Measurements from ENCODE around the gene FRMD4A.
A peak's percentile ranks its signal among the peaks of the same experiment; 100 is the strongest.

Gene FRMD4A

DNA sequence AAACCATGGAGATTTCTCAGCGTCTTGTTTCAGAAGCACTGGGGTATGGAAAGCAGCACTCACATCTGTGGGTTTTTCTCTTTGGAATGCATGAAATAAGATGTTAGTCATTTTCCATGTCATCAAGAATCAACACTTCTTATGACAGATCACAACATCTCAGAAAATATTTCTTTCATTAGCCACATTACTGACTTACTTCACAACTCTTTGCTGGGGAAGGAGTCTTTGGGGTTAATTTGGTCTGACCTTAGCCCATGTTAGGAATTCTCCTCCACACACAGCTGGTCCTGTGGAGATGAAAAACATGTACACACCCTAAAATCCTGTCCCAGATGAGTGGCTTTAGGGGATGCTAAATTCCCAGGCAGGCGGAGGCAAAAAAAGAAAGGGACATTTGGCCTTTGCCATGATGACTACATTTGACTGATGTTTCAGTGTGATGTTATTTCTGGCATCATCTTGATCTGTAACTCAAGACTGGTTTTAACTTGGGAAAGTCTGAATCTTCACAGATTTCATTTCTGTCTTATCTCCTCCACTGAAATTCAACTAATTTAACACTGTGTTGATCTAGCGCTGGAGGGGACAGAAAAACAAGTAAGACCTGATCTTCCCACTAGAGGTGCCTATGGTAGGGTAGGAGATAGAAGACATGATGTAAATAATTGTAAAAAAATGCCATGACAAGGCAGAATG lies 380.7 kb downstream of the FRMD4A start:
- in situ Hi-C loops (cut with HindIII; ENCODE audit: low pct_ligation_motif_present, low sequenced_read_pairs) = no loop called here
- TF ChIP-seq, protein P1, sequence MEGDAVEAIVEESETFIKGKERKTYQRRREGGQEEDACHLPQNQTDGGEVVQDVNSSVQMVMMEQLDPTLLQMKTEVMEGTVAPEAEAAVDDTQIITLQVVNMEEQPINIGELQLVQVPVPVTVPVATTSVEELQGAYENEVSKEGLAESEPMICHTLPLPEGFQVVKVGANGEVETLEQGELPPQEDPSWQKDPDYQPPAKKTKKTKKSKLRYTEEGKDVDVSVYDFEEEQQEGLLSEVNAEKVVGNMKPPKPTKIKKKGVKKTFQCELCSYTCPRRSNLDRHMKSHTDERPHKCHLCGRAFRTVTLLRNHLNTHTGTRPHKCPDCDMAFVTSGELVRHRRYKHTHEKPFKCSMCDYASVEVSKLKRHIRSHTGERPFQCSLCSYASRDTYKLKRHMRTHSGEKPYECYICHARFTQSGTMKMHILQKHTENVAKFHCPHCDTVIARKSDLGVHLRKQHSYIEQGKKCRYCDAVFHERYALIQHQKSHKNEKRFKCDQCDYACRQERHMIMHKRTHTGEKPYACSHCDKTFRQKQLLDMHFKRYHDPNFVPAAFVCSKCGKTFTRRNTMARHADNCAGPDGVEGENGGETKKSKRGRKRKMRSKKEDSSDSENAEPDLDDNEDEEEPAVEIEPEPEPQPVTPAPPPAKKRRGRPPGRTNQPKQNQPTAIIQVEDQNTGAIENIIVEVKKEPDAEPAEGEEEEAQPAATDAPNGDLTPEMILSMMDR (IDR thresholded peaks at IDR 0.05; ENCODE audit: low read depth, low read length, missing control alignments) = no peak
- Histone ChIP-seq H3K27ac (peak overlapping the region; percentile 94), H3K27me3 (replicated peaks) (no peaks in the 10 kb centered on the region), H3K4me3 (ENCODE audit: low read depth, low read length) (no peak overlapping the region), H3K36me3 (replicated peaks) (no peaks in the 10 kb centered on the region)
- peak; percentile 90 for DNase-seq

DNA sequence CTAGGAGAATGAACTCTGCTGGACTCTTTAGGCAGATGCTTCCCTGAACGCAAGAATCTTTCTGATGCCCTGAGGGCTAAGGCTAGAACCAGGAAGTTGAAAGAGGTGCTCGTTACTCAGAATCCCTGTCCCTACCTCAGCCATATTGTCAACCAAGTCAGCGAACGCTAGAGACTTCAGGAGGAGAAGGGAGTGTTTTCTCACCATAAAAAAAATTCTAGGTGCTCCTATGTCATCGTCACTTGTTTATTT lies 384.6 kb downstream of the FRMD4A start:
- no peaks in the 10 kb centered on the region for H3K27me3 ChIP-seq (replicated peaks)
- no peak for DNase-seq
- H3K36me3 ChIP-seq (replicated peaks) = no peaks in the 10 kb centered on the region
- no peak overlapping the region for H3K4me3 ChIP-seq (ENCODE audit: low read depth, low read length)
- TF ChIP-seq, protein P1 (IDR thresholded peaks at IDR 0.05; ENCODE audit: low read depth, low read length, missing control alignments) = no peak
- in situ Hi-C loops (cut with HindIII; ENCODE audit: low pct_ligation_motif_present, low sequenced_read_pairs) = no loop called here
- no peak overlapping the region for H3K27ac ChIP-seq

GRCh38 chr10:13945390-13946208 lies 385.1 kb downstream of the FRMD4A start:
- H3K4me3 ChIP-seq (ENCODE audit: low read depth, low read length) = no peak overlapping the region
- H3K27ac ChIP-seq = no peak overlapping the region
- no peaks in the 10 kb centered on the region for H3K27me3 ChIP-seq (replicated peaks)
- no peaks in the 10 kb centered on the region for H3K36me3 ChIP-seq (replicated peaks)
- TF ChIP-seq, protein P1 (IDR thresholded peaks at IDR 0.05; ENCODE audit: low read depth, low read length, missing control alignments) = no peak
- in situ Hi-C loops (cut with HindIII; ENCODE audit: low pct_ligation_motif_present, low sequenced_read_pairs) = no loop called here
- DNase-seq = no peak

DNA sequence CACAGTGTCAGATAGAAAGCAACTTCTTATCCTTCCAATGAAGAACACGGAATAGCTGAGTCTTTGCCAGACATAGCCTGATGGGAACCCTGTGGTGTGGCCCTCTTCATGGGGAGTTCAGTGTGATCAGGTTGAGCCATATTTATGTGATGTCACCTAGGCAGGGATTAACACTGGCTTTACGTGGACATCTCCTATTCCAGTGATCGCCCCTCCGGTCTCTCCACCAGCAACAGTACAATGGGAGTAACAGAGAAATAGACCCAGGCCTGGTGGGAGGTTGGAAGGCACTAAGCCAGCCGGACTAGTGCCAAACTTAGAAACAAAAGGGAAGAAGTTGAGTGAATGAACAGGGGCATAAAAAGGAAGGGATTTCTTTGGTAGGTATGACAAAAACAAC lies 385.9 kb downstream of the FRMD4A start:
- no peak for DNase-seq
- in situ Hi-C loops (cut with HindIII; ENCODE audit: low pct_ligation_motif_present, low sequenced_read_pairs) = no loop called here
- Histone ChIP-seq H3K27me3 (replicated peaks) (no peaks in the 10 kb centered on the region), H3K27ac (no peak overlapping the region), H3K36me3 (replicated peaks) (no peaks in the 10 kb centered on the region), H3K4me3 (ENCODE audit: low read depth, low read length) (no peak overlapping the region)
- TF ChIP-seq, protein P1 (IDR thresholded peaks at IDR 0.05; ENCODE audit: low read depth, low read length, missing control alignments) = no peak

DNA sequence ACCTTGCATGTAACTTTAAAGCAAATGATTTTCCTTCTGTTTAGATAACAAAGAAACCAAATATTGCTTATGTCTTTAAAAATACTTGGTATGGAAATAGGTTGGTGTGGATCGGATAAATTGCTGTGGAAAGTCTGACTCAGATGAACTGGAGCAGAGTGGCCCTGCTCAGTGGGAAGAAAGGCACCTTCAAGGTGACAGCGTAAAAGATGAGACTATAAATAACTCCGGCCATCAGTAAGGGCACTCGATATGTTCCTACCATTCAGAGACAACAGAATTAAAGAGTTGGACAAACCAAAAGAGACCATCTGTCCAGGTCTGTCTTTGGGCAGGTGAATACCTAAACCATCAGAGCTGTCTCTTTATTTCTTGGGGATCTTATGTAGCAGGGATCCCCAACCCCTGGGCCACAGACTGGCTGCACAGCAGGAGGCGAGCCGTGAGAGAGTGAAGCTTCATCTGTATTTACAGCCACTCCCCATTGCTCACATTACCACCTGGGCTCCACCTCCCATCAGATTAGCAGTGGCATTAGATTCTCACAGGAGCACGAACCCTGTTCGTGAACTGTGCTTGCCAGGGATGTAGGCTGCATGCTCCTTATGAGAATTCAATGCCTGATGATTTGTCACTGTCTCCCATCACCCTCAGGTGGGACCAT lies 386.9 kb downstream of the FRMD4A start:
- DNase-seq = no peak
- H3K27me3 ChIP-seq (replicated peaks) = no peaks in the 10 kb centered on the region
- in situ Hi-C loops (cut with HindIII; ENCODE audit: low pct_ligation_motif_present, low sequenced_read_pairs) = no loop called here
- H3K27ac ChIP-seq = no peak overlapping the region
- no peak overlapping the region for H3K4me3 ChIP-seq (ENCODE audit: low read depth, low read length)
- TF ChIP-seq, protein P1 (IDR thresholded peaks at IDR 0.05; ENCODE audit: low read depth, low read length, missing control alignments) = no peak
- no peaks in the 10 kb centered on the region for H3K36me3 ChIP-seq (replicated peaks)

Measured in brain microvascular endothelial cell (primary cell).